K562 (cell line): ENCODE data around the gene ZDHHC3. TPM values are rescaled to one million over a fixed set of nuclear protein-coding genes. Genes with fewer than 3 reads are reported as not detected.
"Not testable (repeated sequence)": the region's sequence is repeated elsewhere in the genome, so short reads cannot be mapped to it uniquely, and the experiment has no call there.

Source experiments
- ATAC-seq: fragments of 200-7000 bp; cut with Tn5 transposase; 3 replicates; pipeline ENCODE4 v1.9.1; 2020; ENCODE audit warnings: moderate library complexity
- BruUV-seq: library from RNA; stranded (reverse); fragments of 400-500 nt; replicated peaks from 2 replicates; lab custom pipeline; 2021; lab: Mats Ljungman, UMichigan
- CTCF ChIA-PET: fragments of 300-600 bp; formaldehyde crosslinking; extraction: SDS; loops from one replicate; lab custom pipeline; 2021; ENCODE audit warnings: low intra/inter-chr PET ratio; lab: Yijun Ruan, JAX
- POLR2A ChIA-PET: fragments of 300-600, 350-650 bp; sonication (Branson Sonifier 250); formaldehyde crosslinking; extraction: SDS; loops from one replicate; lab custom pipeline; 2021; ENCODE audit warnings: antibody characterized with exemption, inconsistent platforms; lab: Yijun Ruan, JAX
- DNase-seq, 4 experiments: peaks; one replicate each; pipeline versions ENCODE4 v3.0.0 to v3.0.0-alpha.2; 2011 to 2018; ENCODE audit warnings: low spot score in 3 of 4, mixed read lengths in 3 of 4; ENCODE audit errors: extremely low read depth in 1 of 4
- FAIRE-seq: peaks from 2 replicates; lab custom pipeline; 2011; peaks lifted over from hg19 to GRCh38; lab: Jason Lieb, UNC
- H2AFZ ChIP-seq: 2 replicates; pipeline ENCODE4 v1.6.0; 2011; ENCODE audit warnings: low read depth, low read length, control low read depth, inconsistent platforms
- H3K27ac ChIP-seq: fragments of 200-600 bp; 3 replicates; pipeline ENCODE4 v1.8.0; 2011; ENCODE audit warnings: low read depth, mild to moderate bottlenecking, control low read depth, inconsistent platforms, low read length, moderate library complexity, mixed read lengths; ENCODE audit errors: extremely low read depth
- H3K27me3 ChIP-seq, 2 experiments: fragments of 300-600 bp in 1 of 2; 2 replicates in 1 of 2; 3 replicates in 1 of 2; pipeline versions ENCODE4 v1.6.0 to v1.8.0; 2011; ENCODE audit warnings: inconsistent platforms in 2 of 2, low read length in 2 of 2, mild to moderate bottlenecking in 1 of 2, mixed read lengths in 1 of 2, moderate library complexity in 1 of 2; ENCODE audit not compliant: control insufficient read depth in 2 of 2, insufficient read depth in 2 of 2
- H3K36me3 ChIP-seq: fragments of 300-600 bp; 3 replicates; pipeline ENCODE4 v1.8.0; 2011; ENCODE audit warnings: mild to moderate bottlenecking, low read length, inconsistent platforms; ENCODE audit not compliant: control insufficient read depth, insufficient read depth
- H3K4me1 ChIP-seq, 2 experiments: fragments of 200-600 bp in 1 of 2; replicated peaks in 1 of 2; 2 replicates in 1 of 2; 3 replicates in 1 of 2; pipeline versions ENCODE4 v1.5.1 to v1.8.0; 2011; ENCODE audit warnings: inconsistent platforms in 2 of 2, low read length in 2 of 2, mild to moderate bottlenecking in 1 of 2, mixed read lengths in 1 of 2, moderate library complexity in 1 of 2; ENCODE audit not compliant: control insufficient read depth in 2 of 2, insufficient read depth in 2 of 2
- H3K4me2 ChIP-seq: 2 replicates; pipeline ENCODE4 v1.6.1; 2011; ENCODE audit warnings: low read length, control low read depth, inconsistent platforms, mixed read lengths; ENCODE audit not compliant: insufficient read depth
- H3K4me3 ChIP-seq: fragments of 200-600 bp; sonication (generic), shearing (Covaris generic); 2 replicates; pipeline ENCODE4 v1.5.1; 2016; ENCODE audit warnings: control low read depth, inconsistent platforms
- H3K79me2 ChIP-seq: fragments of 200-600 bp; 3 replicates; pipeline ENCODE4 v1.8.0; 2011; ENCODE audit warnings: low read length, inconsistent platforms; ENCODE audit not compliant: control insufficient read depth, insufficient read depth
- H3K9ac ChIP-seq, 2 experiments: 2 replicates each; pipeline versions ENCODE4 v1.6.0 to v1.6.1; 2011; ENCODE audit warnings: low read depth in 2 of 2, low read length in 2 of 2, control low read depth in 1 of 2, inconsistent platforms in 1 of 2, mild to moderate bottlenecking in 1 of 2, mixed read lengths in 1 of 2; ENCODE audit not compliant: insufficient read depth in 1 of 2
- H3K9me1 ChIP-seq: one replicate; pipeline ENCODE4 v1.6.0; 2011; ENCODE audit warnings: inconsistent platforms, mild to moderate bottlenecking, low read length, moderate library complexity; ENCODE audit not compliant: control insufficient read depth, insufficient read depth
- H3K9me3 ChIP-seq: replicated peaks from 2 replicates; pipeline ENCODE4 v1.5.1; 2011; ENCODE audit warnings: low read depth, low read length, inconsistent platforms; ENCODE audit not compliant: control insufficient read depth, insufficient read depth
- H4K20me1 ChIP-seq: replicated peaks from 2 replicates; pipeline ENCODE4 v1.6.1; 2011; ENCODE audit warnings: low read length, inconsistent platforms, mixed read lengths; ENCODE audit not compliant: control insufficient read depth, insufficient read depth
- CBFA2T3 ChIP-seq: fragments of 450-650 bp; IDR thresholded peaks from 2 replicates; pipeline ENCODE4 v1.6.1; 2017
- CUX1 ChIP-seq: fragments of 200-800 bp; sonication (Bioruptor generic); IDR thresholded peaks from 2 replicates; pipeline ENCODE4 v1.6.1; 2016; ENCODE audit warnings: missing genetic modification characterization, missing compliant biosample characterization
- HLTF ChIP-seq: fragments of 450-650 bp; IDR thresholded peaks from 2 replicates; pipeline ENCODE4 v1.6.1; 2016
- TFE3 ChIP-seq: fragments of 450-650 bp; formaldehyde crosslinking; IDR thresholded peaks from 2 replicates; pipeline ENCODE4 v1.4.0; 2020; ENCODE audit warnings: mild to moderate bottlenecking, mixed read lengths
- TRIM28 ChIP-seq: fragments of 450-650 bp; IDR thresholded peaks from 2 replicates; pipeline ENCODE4 v1.6.1; 2017
- UBTF ChIP-seq, 2 experiments: IDR thresholded peaks; 2 replicates each; pipeline ENCODE4 v1.6.1; 2012; ENCODE audit warnings: improper control_type of control experiment in 2 of 2, low read depth in 2 of 2, low read length in 2 of 2, borderline replicate concordance in 1 of 2
- WGBS: fragments of 100-300 bp; shearing (Covaris generic); methylation state at CpG from one replicate; pipeline ENCODE4 v1.1.6; 2016; ENCODE audit warnings: low coverage, mixed read lengths; ENCODE audit not compliant: insufficient coverage; ENCODE audit errors: missing lambda C conversion rate; 5-methylcytosine and 5-hydroxymethylcytosine counted together
- in situ Hi-C: fragments of 300-500 bp; cut with MboI; formaldehyde crosslinking; loops from 4 replicates; pipeline ENCODE4 v1.15.0; 2018; ENCODE audit warnings: inconsistent platforms, mixed read lengths
- intact Hi-C: fragments of 100-400 bp; cut with micrococcal nuclease; formaldehyde crosslinking; loops from 2 replicates; pipeline ENCODE4 v1.14.2; 2022
- polyA plus RNA-seq, 8 experiments: library from polyadenylated mRNA; depleted of rRNA in 4 of 8; stranded (reverse) in 5 of 8; unstranded in 3 of 8; fragments of >200 nt; fragmentation: Nextera tagmentation in 2 of 8; fragmentation: Illumina TruSeq in 1 of 8; extraction: Ambion mirVana in 2 of 8; extraction: Trizol in 1 of 8; gene quantifications; 2 replicates each; pipeline versions ENCODE4 v1.2.1 to v1.2.3, GENCODE V29; 2011 to 2014; ENCODE audit warnings: inconsistent platforms in 1 of 8, missing spikeins in 1 of 8
- total RNA-seq, 7 experiments: library from RNA; depleted of rRNA in 6 of 7; stranded (reverse); fragments of >200 nt in 6 of 7; fragmentation: Illumina TruSeq in 2 of 7; extraction: Trizol in 2 of 7; gene quantifications; 2 replicates each; pipeline versions ENCODE4 v1.2.1 to v1.2.3, GENCODE V29; 2011 to 2021; ENCODE audit warnings: low replicate concordance in 1 of 7

Gene ZDHHC3
- total and polyA plus RNA-seq, 9 of the 15 experiments (the other 6 are each of a cell fraction or from before 2014, with no cell fraction given): 10.3 to 120 (median 67.2) TPM

GRCh38 chr3:44986330-44986729 is 10.4 kb upstream of the ZDHHC3 start:
- Histone ChIP-seq H3K79me2 (peaks cover 79% of the 10 kb centered on the region), H3K36me3 (peaks cover 75% of the 10 kb centered on the region), H4K20me1 (peaks cover 27% of the 10 kb centered on the region)
- FAIRE-seq, BruUV-seq, H3K27me3 ChIP-seq, ATAC-seq, H3K9me1 ChIP-seq, H3K4me2 ChIP-seq, intact Hi-C loops, H3K9me3 ChIP-seq, H3K9ac ChIP-seq, H3K27ac ChIP-seq, H2AFZ ChIP-seq, H3K4me1 ChIP-seq, in situ Hi-C loops, DNase-seq, CTCF ChIA-PET, H3K4me3 ChIP-seq: not testable (repeated sequence)
- peak; percentile 73; the same call in 1 of the 2 replicates for TF ChIP-seq HLTF
- peak; percentile 23; the same call in 1 of the 2 replicates for TF ChIP-seq TRIM28
- POLR2A ChIA-PET: interaction anchor here (1.1 to 3.0 kb wide), 4 partner anchors 9 to 17 kb away, joined by 4 to 15 read pairs (median 10); partner anchors contain the start of genes EXOSC7 and ZDHHC3
- WGBS: 89% methylated on average over 9 of the region's 14 CpGs

- TF ChIP-seq CBFA2T3 (no peak), TFE3 (CRISPR knock-in tag) (no peak), CUX1 (CRISPR knock-in tag) (no peak), UBTF (IDR thresholded peaks at IDR 0.05; ENCODE audit: borderline replicate concordance in 1 of 2, low read depth in 2 of 2, low read length in 2 of 2) (no peak)
- TF ChIP-seq, all 486 proteins: peak for 0
- BruUV-seq: no TSS peak
- H3K27me3 ChIP-seq: no peaks in the 10 kb centered on the region
- H3K4me2 ChIP-seq: no peak overlapping the region
- no peak overlapping the region for H2AFZ ChIP-seq
- ChIA-PET POLR2A (interaction anchor here (0.6 to 1.1 kb wide), 5 partner anchors 8 to 1472 kb away, joined by 3 read pairs; no protein-coding TSS in a partner anchor), CTCF (no interaction called here)
- H4K20me1 ChIP-seq: peaks cover 38% of the 10 kb centered on the region
- H3K4me3 ChIP-seq: no peak overlapping the region
- FAIRE-seq (no peak), DNase-seq (no peak), ATAC-seq (no peak)
- no peak overlapping the region for H3K27ac ChIP-seq
- peaks cover 9 to 28% of the 10 kb centered on the region in 2 experiments for H3K4me1 ChIP-seq
- 0 out of 2 replicates have a peak, but pooled peaks cover 2% of the 10 kb centered on the region for H3K9me3 ChIP-seq
- intact Hi-C loops (no loop called here), in situ Hi-C loops (no loop called here)
- peaks cover 93% of the 10 kb centered on the region for H3K79me2 ChIP-seq
- H3K36me3 ChIP-seq: peaks cover 74% of the 10 kb centered on the region
- peaks cover 3% of the 10 kb centered on the region for H3K9me1 ChIP-seq
- WGBS: 96% methylated on average over 2 of the region's 2 CpGs
- no peak overlapping the region for H3K9ac ChIP-seq
These were observed 8.4 kb upstream of the ZDHHC3 start for GRCh38 chr3:44984335-44984734.
